Endodermal cell (in vitro differentiated cells): ENCODE measurements around the gene FARP1. TPM values are rescaled to one million over a fixed set of nuclear protein-coding genes. Genes with fewer than 3 reads are reported as not detected.

Source experiments
- DNase-seq: peaks from one replicate; pipeline ENCODE4 v3.0.0-alpha.2; 2017
- H3K27ac ChIP-seq: 2 replicates; pipeline ENCODE4 v1.5.1; 2013; ENCODE audit warnings: mild to moderate bottlenecking, low read depth, low read length, moderate library complexity
- H3K27me3 ChIP-seq: 2 replicates; pipeline ENCODE4 v1.6.1; 2013; ENCODE audit warnings: mild to moderate bottlenecking, low read length, moderate library complexity; ENCODE audit not compliant: insufficient read depth, control insufficient read depth, poor library complexity, severe bottlenecking
- H3K36me3 ChIP-seq: 2 replicates; pipeline ENCODE4 v1.7.0; 2013; ENCODE audit warnings: mild to moderate bottlenecking, low read length, moderate library complexity; ENCODE audit not compliant: control insufficient read depth, insufficient read depth
- H3K4me1 ChIP-seq: one replicate; pipeline ENCODE4 v1.7.0; 2013; ENCODE audit warnings: low read length; ENCODE audit not compliant: control insufficient read depth, insufficient read depth
- H3K4me3 ChIP-seq: 2 replicates; pipeline ENCODE4 v1.5.1; 2013; ENCODE audit warnings: mild to moderate bottlenecking, low read length, moderate library complexity
- H3K9ac ChIP-seq: 2 replicates; pipeline ENCODE4 v1.6.1; 2013; ENCODE audit warnings: mild to moderate bottlenecking, low read length, moderate library complexity; ENCODE audit not compliant: poor library complexity, severe bottlenecking; ENCODE audit errors: extremely low read depth
- H3K9me3 ChIP-seq: 2 replicates; pipeline ENCODE4 v1.6.1; 2013; ENCODE audit warnings: mild to moderate bottlenecking, low read length, moderate library complexity; ENCODE audit not compliant: control insufficient read depth
- H3K27ac Mint-ChIP-seq: 2 replicates; pipeline ENCODE4 v1.8.0; 2020; ENCODE audit warnings: mixed read lengths
- H3K27me3 Mint-ChIP-seq: 2 replicates; pipeline ENCODE4 v1.8.0; 2021; ENCODE audit warnings: mild to moderate bottlenecking, mixed read lengths; ENCODE audit not compliant: insufficient read depth
- H3K36me3 Mint-ChIP-seq: 2 replicates; pipeline ENCODE4 v1.8.0; 2020; ENCODE audit warnings: low read depth, mixed read lengths
- H3K4me1 Mint-ChIP-seq: 2 replicates; pipeline ENCODE4 v1.8.0; 2020; ENCODE audit warnings: mixed read lengths
- H3K4me3 Mint-ChIP-seq: 2 replicates; pipeline ENCODE4 v1.8.0; 2020; ENCODE audit warnings: mild to moderate bottlenecking, moderate library complexity, mixed read lengths
- H3K9me3 Mint-ChIP-seq: 2 replicates; pipeline ENCODE4 v1.8.0; 2020; ENCODE audit warnings: mild to moderate bottlenecking, mixed read lengths
- WGBS, 2 experiments: methylation state at CpG; one replicate each; pipeline versions ENCODE4 v1.1.5 to v1.1.7; 2013; ENCODE audit warnings: missing lambda C conversion rate in 2 of 2, mixed read lengths in 1 of 2; ENCODE audit not compliant: insufficient coverage in 1 of 2, insufficient read length in 1 of 2; 5-methylcytosine and 5-hydroxymethylcytosine counted together
- total RNA-seq, 2 donors: library from RNA; stranded (reverse); fragmentation: NEBNext Ultra II Directional in 1 of 2; extraction: Animal tissue kit (Norgen Biotek cat#: 25700) in 1 of 2; gene quantifications; 2 replicates in 1 of 2; 3 replicates in 1 of 2; pipeline ENCODE4 v1.2.1, GENCODE V29; 2021
- TF ChIP-seq, protein P1 (sequence below): fragments of 200-600 bp; sonication (generic); conservative IDR thresholded peaks from 2 replicates; pipeline ENCODE4 v1.5.0; 2021; ENCODE audit warnings: antibody characterized with exemption, mild to moderate bottlenecking

FARP1 gene
- total RNA-seq, 2 donors from 2014 or later = 237 to 319 TPM

- no peak overlapping the region for H3K4me3 ChIP-seq
- Mint-ChIP-seq H3K27ac (peak overlapping the region; percentile 68), H3K36me3 (peaks cover 59% of the 10 kb centered on the region)
Observed at GRCh38 chr13:98217597-98217996, 74.7 kb downstream of the FARP1 start.

GRCh38 chr13:98219685-98220084 lies 76.8 kb downstream of the FARP1 start:
- 94 to 95% methylated on average over 3 to 6 of the region's 6 CpGs for WGBS, 2 experiments
- peaks cover 82% of the 10 kb centered on the region for H3K36me3 ChIP-seq
- TF ChIP-seq, protein P1, sequence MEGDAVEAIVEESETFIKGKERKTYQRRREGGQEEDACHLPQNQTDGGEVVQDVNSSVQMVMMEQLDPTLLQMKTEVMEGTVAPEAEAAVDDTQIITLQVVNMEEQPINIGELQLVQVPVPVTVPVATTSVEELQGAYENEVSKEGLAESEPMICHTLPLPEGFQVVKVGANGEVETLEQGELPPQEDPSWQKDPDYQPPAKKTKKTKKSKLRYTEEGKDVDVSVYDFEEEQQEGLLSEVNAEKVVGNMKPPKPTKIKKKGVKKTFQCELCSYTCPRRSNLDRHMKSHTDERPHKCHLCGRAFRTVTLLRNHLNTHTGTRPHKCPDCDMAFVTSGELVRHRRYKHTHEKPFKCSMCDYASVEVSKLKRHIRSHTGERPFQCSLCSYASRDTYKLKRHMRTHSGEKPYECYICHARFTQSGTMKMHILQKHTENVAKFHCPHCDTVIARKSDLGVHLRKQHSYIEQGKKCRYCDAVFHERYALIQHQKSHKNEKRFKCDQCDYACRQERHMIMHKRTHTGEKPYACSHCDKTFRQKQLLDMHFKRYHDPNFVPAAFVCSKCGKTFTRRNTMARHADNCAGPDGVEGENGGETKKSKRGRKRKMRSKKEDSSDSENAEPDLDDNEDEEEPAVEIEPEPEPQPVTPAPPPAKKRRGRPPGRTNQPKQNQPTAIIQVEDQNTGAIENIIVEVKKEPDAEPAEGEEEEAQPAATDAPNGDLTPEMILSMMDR = no peak
- H3K36me3 Mint-ChIP-seq = peaks cover 48% of the 10 kb centered on the region
- no peaks in the 10 kb centered on the region for H3K27me3 Mint-ChIP-seq
- H3K9me3 Mint-ChIP-seq = no peaks in the 10 kb centered on the region
- peaks cover 28% of the 10 kb centered on the region for H3K4me1 Mint-ChIP-seq
- DNase-seq = no peak
- no peak overlapping the region for H3K27ac ChIP-seq
- H3K4me3 Mint-ChIP-seq = no peak overlapping the region
- H3K4me1 ChIP-seq = no peaks in the 10 kb centered on the region
- H3K4me3 ChIP-seq = no peak overlapping the region
- H3K9me3 ChIP-seq = no peaks in the 10 kb centered on the region
- no peak overlapping the region for H3K9ac ChIP-seq
- H3K27me3 ChIP-seq = no peaks in the 10 kb centered on the region
- no peak overlapping the region for H3K27ac Mint-ChIP-seq

More at GRCh38 chr13:98217597-98217996, 74.7 kb downstream of the FARP1 start:
- Histone ChIP-seq H3K27me3 (no peaks in the 10 kb centered on the region), H3K9ac (no peak overlapping the region), H3K4me1 (no peaks in the 10 kb centered on the region), H3K36me3 (peaks cover 89% of the 10 kb centered on the region), H3K9me3 (no peaks in the 10 kb centered on the region), H3K27ac (no peak overlapping the region)
- H3K4me3 Mint-ChIP-seq = no peak overlapping the region
- TF ChIP-seq, protein P1 = no peak
- H3K4me1 Mint-ChIP-seq = peaks cover 28% of the 10 kb centered on the region
- no peaks in the 10 kb centered on the region for H3K9me3 Mint-ChIP-seq
- WGBS, 2 experiments = 93 to 95% methylated on average over 10 to 12 of the region's 12 CpGs
- no peaks in the 10 kb centered on the region for H3K27me3 Mint-ChIP-seq
- DNase-seq = no peak

GRCh38 chr13:98220271-98220791 lies 77.4 kb downstream of the FARP1 start:
- no peak overlapping the region for H3K27ac Mint-ChIP-seq
- Histone ChIP-seq H3K4me3 (no peak overlapping the region), H3K4me1 (no peaks in the 10 kb centered on the region), H3K27me3 (no peaks in the 10 kb centered on the region), H3K36me3 (peaks cover 82% of the 10 kb centered on the region), H3K9ac (no peak overlapping the region), H3K9me3 (no peaks in the 10 kb centered on the region), H3K27ac (no peak overlapping the region)
- peak; percentile 36 for DNase-seq
- no peaks in the 10 kb centered on the region for H3K27me3 Mint-ChIP-seq
- WGBS, 2 experiments = 92 to 100% methylated on average over 4 of the region's 4 CpGs
- H3K4me1 Mint-ChIP-seq = peaks cover 28% of the 10 kb centered on the region
- H3K9me3 Mint-ChIP-seq = no peaks in the 10 kb centered on the region
- peaks cover 48% of the 10 kb centered on the region for H3K36me3 Mint-ChIP-seq
- H3K4me3 Mint-ChIP-seq = no peak overlapping the region
- TF ChIP-seq, protein P1 = no peak
